Measurements from ENCODE around the gene KIF23.

GRCh38 chr15:69463182-69463756 lies 49.1 kb downstream of the KIF23 start:
- TF ChIP-seq, protein P1, sequence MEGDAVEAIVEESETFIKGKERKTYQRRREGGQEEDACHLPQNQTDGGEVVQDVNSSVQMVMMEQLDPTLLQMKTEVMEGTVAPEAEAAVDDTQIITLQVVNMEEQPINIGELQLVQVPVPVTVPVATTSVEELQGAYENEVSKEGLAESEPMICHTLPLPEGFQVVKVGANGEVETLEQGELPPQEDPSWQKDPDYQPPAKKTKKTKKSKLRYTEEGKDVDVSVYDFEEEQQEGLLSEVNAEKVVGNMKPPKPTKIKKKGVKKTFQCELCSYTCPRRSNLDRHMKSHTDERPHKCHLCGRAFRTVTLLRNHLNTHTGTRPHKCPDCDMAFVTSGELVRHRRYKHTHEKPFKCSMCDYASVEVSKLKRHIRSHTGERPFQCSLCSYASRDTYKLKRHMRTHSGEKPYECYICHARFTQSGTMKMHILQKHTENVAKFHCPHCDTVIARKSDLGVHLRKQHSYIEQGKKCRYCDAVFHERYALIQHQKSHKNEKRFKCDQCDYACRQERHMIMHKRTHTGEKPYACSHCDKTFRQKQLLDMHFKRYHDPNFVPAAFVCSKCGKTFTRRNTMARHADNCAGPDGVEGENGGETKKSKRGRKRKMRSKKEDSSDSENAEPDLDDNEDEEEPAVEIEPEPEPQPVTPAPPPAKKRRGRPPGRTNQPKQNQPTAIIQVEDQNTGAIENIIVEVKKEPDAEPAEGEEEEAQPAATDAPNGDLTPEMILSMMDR (IDR thresholded peaks at IDR 0.05): no peak
- no peak for TF ChIP-seq POLR2A (IDR thresholded peaks at IDR 0.05)
- no peak for TF ChIP-seq POLR2AphosphoS5 (IDR thresholded peaks at IDR 0.05)
- TF ChIP-seq EP300 (IDR thresholded peaks at IDR 0.05): no peak
